ENCODE measurements around the gene DVL1.

DNA sequence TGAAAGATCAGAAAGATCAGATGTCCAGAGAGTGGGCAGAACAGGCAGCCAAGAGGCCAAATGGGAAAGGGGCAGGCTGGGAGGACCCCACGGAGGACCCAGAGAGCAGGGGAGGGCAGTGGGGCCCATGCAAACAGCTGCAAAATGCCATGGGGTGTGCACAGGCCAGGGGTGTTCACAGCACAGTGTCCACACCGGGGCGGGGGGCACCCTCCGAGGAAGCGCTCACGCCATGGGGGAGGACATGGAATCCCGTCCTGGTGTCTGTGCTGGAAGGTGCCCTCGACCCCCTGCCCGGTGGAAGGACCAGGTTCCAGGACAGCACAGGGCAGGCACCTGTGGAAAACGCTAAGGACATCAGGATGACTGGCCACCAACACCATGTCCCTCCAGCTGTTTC lies 26.3 kb downstream of the DVL1 start:
- TF ChIP-seq POLR2A (IDR thresholded peaks at IDR 0.05) (no peak), POLR2AphosphoS5 (IDR thresholded peaks at IDR 0.05) (no peak), EP300 (IDR thresholded peaks at IDR 0.05) (no peak)
- TF ChIP-seq, protein P1, sequence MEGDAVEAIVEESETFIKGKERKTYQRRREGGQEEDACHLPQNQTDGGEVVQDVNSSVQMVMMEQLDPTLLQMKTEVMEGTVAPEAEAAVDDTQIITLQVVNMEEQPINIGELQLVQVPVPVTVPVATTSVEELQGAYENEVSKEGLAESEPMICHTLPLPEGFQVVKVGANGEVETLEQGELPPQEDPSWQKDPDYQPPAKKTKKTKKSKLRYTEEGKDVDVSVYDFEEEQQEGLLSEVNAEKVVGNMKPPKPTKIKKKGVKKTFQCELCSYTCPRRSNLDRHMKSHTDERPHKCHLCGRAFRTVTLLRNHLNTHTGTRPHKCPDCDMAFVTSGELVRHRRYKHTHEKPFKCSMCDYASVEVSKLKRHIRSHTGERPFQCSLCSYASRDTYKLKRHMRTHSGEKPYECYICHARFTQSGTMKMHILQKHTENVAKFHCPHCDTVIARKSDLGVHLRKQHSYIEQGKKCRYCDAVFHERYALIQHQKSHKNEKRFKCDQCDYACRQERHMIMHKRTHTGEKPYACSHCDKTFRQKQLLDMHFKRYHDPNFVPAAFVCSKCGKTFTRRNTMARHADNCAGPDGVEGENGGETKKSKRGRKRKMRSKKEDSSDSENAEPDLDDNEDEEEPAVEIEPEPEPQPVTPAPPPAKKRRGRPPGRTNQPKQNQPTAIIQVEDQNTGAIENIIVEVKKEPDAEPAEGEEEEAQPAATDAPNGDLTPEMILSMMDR (IDR thresholded peaks at IDR 0.05): no peak

Measured in sigmoid colon (tissue), 4 donors.